HepG2 (cell line): ENCODE results near the gene ISCA1. TPM values are rescaled to one million over a fixed set of nuclear protein-coding genes. Genes with fewer than 3 reads are reported as not detected.
A peak's percentile ranks its signal among the peaks of the same experiment; 100 is the strongest.
"Not testable (repeated sequence)": the region's sequence is repeated elsewhere in the genome, so short reads cannot be mapped to it uniquely, and the experiment has no call there.

Experiments used
- ATAC-seq: fragments of 200-7000 bp; cut with Tn5 transposase; 3 replicates; pipeline ENCODE4 v1.9.1; 2020; ENCODE audit warnings: mild to moderate bottlenecking, moderate library complexity
- BruUV-seq: library from RNA; stranded (reverse); fragments of 400-500 nt; replicated peaks from 2 replicates; lab custom pipeline; 2021; lab: Mats Ljungman, UMichigan
- CTCF ChIA-PET: fragments of 300-600 bp; formaldehyde crosslinking; extraction: SDS; loops from one replicate; lab custom pipeline; 2021; ENCODE audit warnings: low total read pairs, inconsistent platforms, low intra/inter-chr PET ratio; lab: Yijun Ruan, JAX
- POLR2A ChIA-PET: fragments of 350-600 bp; sonication (Branson Sonifier 250); formaldehyde crosslinking; loops from one replicate; lab custom pipeline; 2020; ENCODE audit warnings: antibody characterized with exemption, inconsistent platforms; lab: Yijun Ruan, JAX
- DNase-seq: peaks from one replicate; pipeline ENCODE4 v3.0.0-alpha.2; 2015; ENCODE audit warnings: low spot score
- FAIRE-seq: peaks from 3 replicates; lab custom pipeline; 2011; peaks lifted over from hg19 to GRCh38; lab: Jason Lieb, UNC
- H2AFZ ChIP-seq: one replicate; pipeline ENCODE4 v1.6.1; 2011; ENCODE audit warnings: low read length, inconsistent platforms
- H3K27ac ChIP-seq: fragments of 300-600 bp; 3 replicates; pipeline ENCODE4 v1.8.0; 2011; ENCODE audit warnings: mixed run types, mild to moderate bottlenecking, mixed read lengths, low read length, inconsistent platforms; ENCODE audit not compliant: insufficient read depth; ENCODE audit errors: extremely low read length
- H3K27me3 ChIP-seq, 2 experiments: fragments of 200-600 bp in 1 of 2; 2 replicates in 1 of 2; 3 replicates in 1 of 2; pipeline versions ENCODE4 v1.6.0 to v1.8.0; 2011; ENCODE audit warnings: low read length in 2 of 2, mild to moderate bottlenecking in 2 of 2, moderate library complexity in 2 of 2, inconsistent platforms in 1 of 2; ENCODE audit not compliant: insufficient read depth in 2 of 2, control insufficient read depth in 1 of 2
- H3K36me3 ChIP-seq, 2 experiments: fragments of 200-600 bp in 1 of 2; replicated peaks in 1 of 2; 2 replicates in 1 of 2; 3 replicates in 1 of 2; pipeline versions ENCODE4 v1.5.1 to v1.8.0; 2011; ENCODE audit warnings: low read length in 2 of 2, inconsistent platforms in 1 of 2; ENCODE audit not compliant: insufficient read depth in 2 of 2, control insufficient read depth in 1 of 2
- H3K4me1 ChIP-seq: 2 replicates; pipeline ENCODE4 v1.5.1; 2012; ENCODE audit warnings: low read length, inconsistent platforms; ENCODE audit not compliant: insufficient read depth
- H3K4me2 ChIP-seq: 2 replicates; pipeline ENCODE4 v1.6.0; 2011; ENCODE audit warnings: low read depth, low read length, inconsistent platforms
- H3K4me3 ChIP-seq, 3 experiments: fragments of 200-600 bp in 1 of 3; sonication (generic), shearing (Covaris generic) in 1 of 3; replicated peaks in 1 of 3; 2 replicates each; pipeline ENCODE4 v1.5.1; 2011 to 2016; ENCODE audit warnings: low read length in 3 of 3, inconsistent platforms in 2 of 3, low read depth in 2 of 3, mild to moderate bottlenecking in 2 of 3, control low read depth in 1 of 3, mixed read lengths in 1 of 3; ENCODE audit not compliant: insufficient read depth in 1 of 3
- H3K79me2 ChIP-seq: one replicate; pipeline ENCODE4 v1.6.1; 2011; ENCODE audit warnings: low read length, inconsistent platforms; ENCODE audit not compliant: insufficient read depth
- H3K9ac ChIP-seq: 2 replicates; pipeline ENCODE4 v1.6.0; 2011; ENCODE audit warnings: mild to moderate bottlenecking, low read depth, low read length, inconsistent platforms; ENCODE audit not compliant: insufficient read depth
- H3K9me3 ChIP-seq: 2 replicates; pipeline ENCODE4 v1.5.1; 2012; ENCODE audit warnings: mild to moderate bottlenecking, low read length
- H4K20me1 ChIP-seq: 2 replicates; pipeline ENCODE4 v1.6.0; 2011; ENCODE audit warnings: inconsistent platforms, mild to moderate bottlenecking, low read length, moderate library complexity; ENCODE audit not compliant: insufficient read depth
- HOXA5 ChIP-seq: sonication (generic); formaldehyde crosslinking; IDR thresholded peaks from 2 replicates; pipeline ENCODE4 v1.4.0; 2020; ENCODE audit warnings: missing genetic modification reagents
- RFX1 ChIP-seq: fragments of 450-650 bp; IDR thresholded peaks from 2 replicates; pipeline ENCODE4 v1.6.1; 2017
- ZNF44 ChIP-seq: sonication (generic); formaldehyde crosslinking; IDR thresholded peaks from 2 replicates; pipeline ENCODE4 v1.5.1; 2020; ENCODE audit warnings: mild to moderate bottlenecking, missing genetic modification reagents
- WGBS: methylation state at CpG from one replicate; pipeline ENCODE4 v1.1.6; 2017; ENCODE audit warnings: low lambda C conversion rate; 5-methylcytosine and 5-hydroxymethylcytosine counted together
- in situ Hi-C: cut with HindIII; loops from 2 replicates; pipeline ENCODE4 v1.10.0; 2017; ENCODE audit warnings: low pct_unique_long_range_greater_than_20kb; ENCODE audit not compliant: extremely low pct_ligation_motif_present
- intact Hi-C: fragments of 100-400 bp; cut with micrococcal nuclease; formaldehyde crosslinking; loops from one replicate; pipeline ENCODE4 v1.10.0; 2022; ENCODE audit not compliant: unreplicated experiment
- polyA plus RNA-seq, 8 experiments: library from polyadenylated mRNA; depleted of rRNA in 3 of 8; stranded (reverse) in 7 of 8; unstranded in 1 of 8; fragments of >200 nt; fragmentation: Illumina TruSeq in 4 of 8; extraction: Trizol in 4 of 8; gene quantifications; 2 replicates each; pipeline versions ENCODE4 v1.2.1 to v1.2.3, GENCODE V29; 2011 to 2016; ENCODE audit warnings: low read depth in 4 of 8, missing spikeins in 1 of 8, mixed read lengths in 1 of 8; ENCODE audit not compliant: insufficient read depth in 1 of 8
- total RNA-seq, 5 experiments: library from RNA; depleted of rRNA; stranded (reverse); fragments of >200 nt; fragmentation: Illumina TruSeq; extraction: Trizol; gene quantifications; 2 replicates each; pipeline ENCODE4 v1.2.3, GENCODE V29; 2016; ENCODE audit warnings: low read depth in 1 of 5
- TF ChIP-seq, protein P1 (sequence below): sonication (generic); formaldehyde crosslinking; IDR thresholded peaks from 2 replicates; pipeline ENCODE4 v1.4.0; 2020; ENCODE audit warnings: mild to moderate bottlenecking, missing genetic modification reagents

Gene ISCA1
- total and polyA plus RNA-seq, 2 of the 13 experiments (the other 11 are each of a cell fraction or from before 2014, with no cell fraction given), result 29.2 to 40.9 TPM

- FAIRE-seq (no peak), DNase-seq (no peak), ATAC-seq (no peak)
- Histone ChIP-seq H3K9me3 (no peaks in the 10 kb centered on the region), H3K4me3 (no peak overlapping the region), H4K20me1 (no peaks in the 10 kb centered on the region), H3K9ac (no peak overlapping the region), H3K4me1 (no peaks in the 10 kb centered on the region), H3K27me3 (no peaks in the 10 kb centered on the region), H3K79me2 (no peaks in the 10 kb centered on the region), H3K4me2 (no peak overlapping the region), H3K27ac (no peak overlapping the region), H2AFZ (no peak overlapping the region), H3K36me3 (peaks cover 10 to 39% of the 10 kb centered on the region in 2 experiments)
- in situ Hi-C loops, result no loop called here
- TSS peak; percentile 8 for BruUV-seq
- TF ChIP-seq, protein P1, sequence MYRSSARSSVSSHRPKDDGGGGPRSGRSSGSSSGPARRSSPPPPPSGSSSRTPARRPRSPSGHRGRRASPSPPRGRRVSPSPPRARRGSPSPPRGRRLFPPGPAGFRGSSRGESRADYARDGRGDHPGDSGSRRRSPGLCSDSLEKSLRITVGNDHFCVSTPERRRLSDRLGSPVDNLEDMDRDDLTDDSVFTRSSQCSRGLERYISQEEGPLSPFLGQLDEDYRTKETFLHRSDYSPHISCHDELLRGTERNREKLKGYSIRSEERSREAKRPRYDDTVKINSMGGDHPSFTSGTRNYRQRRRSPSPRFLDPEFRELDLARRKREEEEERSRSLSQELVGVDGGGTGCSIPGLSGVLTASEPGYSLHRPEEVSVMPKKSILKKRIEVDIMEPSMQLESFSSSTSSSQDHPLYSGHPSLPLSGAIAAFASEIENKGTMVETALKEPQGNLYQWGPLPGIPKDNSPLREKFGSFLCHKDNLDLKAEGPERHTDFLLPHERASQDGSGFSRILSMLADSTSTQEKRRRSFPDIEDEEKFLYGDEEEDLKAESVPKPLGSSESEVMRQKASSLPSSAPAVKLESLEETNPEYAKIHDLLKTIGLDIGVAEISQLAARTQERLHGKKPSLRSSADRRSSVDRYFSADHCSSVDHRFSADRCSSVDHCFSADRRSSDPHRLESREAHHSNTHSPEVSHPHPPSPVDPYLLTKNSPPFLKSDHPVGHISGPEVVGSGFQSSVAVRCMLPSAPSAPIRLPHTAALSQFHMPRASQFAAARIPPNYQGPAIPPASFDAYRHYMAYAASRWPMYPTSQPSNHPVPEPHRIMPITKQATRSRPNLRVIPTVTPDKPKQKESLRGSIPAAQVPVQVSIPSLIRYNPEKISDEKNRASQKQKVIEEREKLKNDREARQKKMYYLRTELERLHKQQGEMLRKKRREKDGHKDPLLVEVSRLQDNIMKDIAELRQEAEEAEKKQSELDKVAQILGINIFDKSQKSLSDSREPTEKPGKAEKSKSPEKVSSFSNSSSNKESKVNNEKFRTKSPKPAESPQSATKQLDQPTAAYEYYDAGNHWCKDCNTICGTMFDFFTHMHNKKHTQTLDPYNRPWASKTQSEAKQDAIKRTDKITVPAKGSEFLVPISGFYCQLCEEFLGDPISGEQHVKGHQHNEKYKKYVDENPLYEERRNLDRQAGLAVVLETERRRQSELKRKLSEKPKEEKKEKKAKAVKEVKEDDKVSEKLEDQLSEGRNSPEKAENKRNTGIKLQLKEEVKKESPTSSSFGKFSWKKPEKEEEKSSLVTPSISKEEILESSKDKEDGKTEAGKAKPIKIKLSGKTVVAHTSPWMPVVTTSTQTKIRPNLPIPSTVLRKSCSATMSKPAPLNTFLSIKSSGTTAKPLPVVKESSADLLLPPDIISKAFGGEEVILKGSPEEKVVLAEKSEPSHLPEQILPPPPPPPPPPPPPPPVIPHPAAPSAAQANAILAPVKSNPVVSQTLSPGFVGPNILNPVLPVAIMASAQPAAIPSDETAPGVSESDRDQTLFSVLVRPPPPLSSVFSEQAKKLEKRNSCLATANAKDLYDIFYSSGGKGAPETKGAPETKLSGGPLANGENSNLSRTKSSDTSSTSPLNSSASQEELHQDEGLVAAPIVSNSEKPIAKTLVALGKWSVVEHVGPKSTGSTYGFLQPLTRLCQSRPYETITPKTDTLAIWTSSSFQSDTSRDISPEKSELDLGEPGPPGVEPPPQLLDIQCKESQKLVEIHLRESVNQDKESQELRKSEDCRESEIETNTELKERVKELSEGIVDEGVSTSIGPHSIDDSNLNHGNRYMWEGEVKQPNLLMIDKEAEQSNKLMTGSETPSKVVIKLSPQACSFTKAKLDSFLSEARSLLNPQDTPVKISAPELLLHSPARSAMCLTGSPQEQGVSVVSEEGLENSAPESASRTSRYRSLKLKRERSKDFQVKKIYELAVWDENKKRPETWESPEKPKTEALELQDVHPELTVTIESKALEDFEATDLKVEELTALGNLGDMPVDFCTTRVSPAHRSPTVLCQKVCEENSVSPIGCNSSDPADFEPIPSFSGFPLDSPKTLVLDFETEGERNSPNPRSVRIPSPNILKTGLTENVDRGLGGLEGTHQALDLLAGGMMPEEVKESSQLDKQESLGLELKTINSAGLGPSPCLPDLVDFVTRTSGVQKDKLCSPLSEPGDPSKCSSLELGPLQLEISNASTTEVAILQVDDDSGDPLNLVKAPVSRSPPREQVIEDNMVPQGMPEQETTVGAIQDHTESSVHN (CRISPR knock-in tag), result no peak
- TF ChIP-seq ZNF44 (no peak), HOXA5 (no peak), RFX1 (no peak)
- ChIA-PET CTCF (no interaction called here), POLR2A (no interaction called here)
- intact Hi-C loops, result no loop called here
- 49% methylated on average over 2 of the region's 2 CpGs for WGBS
These were observed 32.7 kb upstream of the ISCA1 start for GRCh38 chr9:86315078-86315477.

- H3K9me3 ChIP-seq, H3K27ac ChIP-seq, H3K4me2 ChIP-seq, BruUV-seq, H3K27me3 ChIP-seq, H3K79me2 ChIP-seq, in situ Hi-C loops, H3K4me1 ChIP-seq, H2AFZ ChIP-seq, H4K20me1 ChIP-seq, POLR2A ChIA-PET, DNase-seq, FAIRE-seq, intact Hi-C loops, H3K4me3 ChIP-seq, ATAC-seq, H3K9ac ChIP-seq, CTCF ChIA-PET: not testable (repeated sequence)
- peaks cover 12 to 44% of the 10 kb centered on the region in 2 experiments; a peak in 4 of 5 replicates for H3K36me3 ChIP-seq
- WGBS, result 93% methylated on average over 2 of the region's 2 CpGs
These were observed 30.6 kb upstream of the ISCA1 start for GRCh38 chr9:86312959-86313358.
